ENCODE measurements around the gene SCIN.

- TF ChIP-seq EZH2phosphoT487 (IDR thresholded peaks at IDR 0.05; ENCODE audit: insufficient read depth, low read depth) (no peak), EZH2 (IDR thresholded peaks at IDR 0.05; ENCODE audit: insufficient read depth, poor library complexity, severe bottlenecking) (no peak)
Measured at GRCh38 chr7:12708314-12708713, 137.8 kb downstream of the SCIN start.
